ENCODE data around the gene LPP.
A peak's percentile ranks its signal among the peaks of the same experiment; 100 is the strongest.

The LPP gene

GRCh38 chr3:188272481-188273372 is 118.8 kb downstream of the LPP start:
- no peak for DNase-seq (ENCODE audit: low read depth in 2 of 2)

GRCh38 chr3:188274249-188274915 is 120.4 kb downstream of the LPP start:
- no peak for DNase-seq (ENCODE audit: low read depth in 2 of 2)

GRCh38 chr3:188276375-188276774 is 122.4 kb downstream of the LPP start:
- no peak for DNase-seq (ENCODE audit: low read depth in 2 of 2)

DNA sequence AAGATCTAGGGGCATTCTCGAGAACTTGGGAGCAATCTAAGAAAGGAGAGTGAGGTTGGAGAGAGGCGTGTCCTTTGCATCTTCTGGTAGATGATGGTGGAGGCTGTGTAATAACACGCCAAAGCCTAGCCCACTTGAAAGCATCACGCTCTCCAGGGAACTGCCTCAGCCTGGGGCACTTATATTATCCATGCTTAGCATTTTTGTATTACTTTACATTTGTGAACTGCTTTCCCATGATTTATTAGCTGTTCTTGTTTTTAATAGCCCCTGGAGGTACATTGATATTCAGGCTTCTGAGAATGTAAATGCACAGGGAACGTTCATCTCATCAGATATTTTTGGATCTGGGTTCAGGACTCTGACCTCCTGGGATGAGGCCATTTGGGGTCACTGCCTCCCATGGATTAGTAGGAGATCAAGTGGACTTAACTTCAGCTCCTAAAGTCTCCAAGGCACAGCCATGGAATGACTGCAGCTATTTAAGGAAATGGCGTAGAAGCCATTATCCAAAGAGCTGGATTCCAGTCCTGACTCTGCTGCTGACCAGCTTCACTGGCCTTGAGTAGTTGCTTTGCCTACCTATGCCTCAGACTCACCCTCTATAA is 124.9 kb downstream of the LPP start:
- DNase-seq (ENCODE audit: low read depth in 2 of 2): no peak

DNA sequence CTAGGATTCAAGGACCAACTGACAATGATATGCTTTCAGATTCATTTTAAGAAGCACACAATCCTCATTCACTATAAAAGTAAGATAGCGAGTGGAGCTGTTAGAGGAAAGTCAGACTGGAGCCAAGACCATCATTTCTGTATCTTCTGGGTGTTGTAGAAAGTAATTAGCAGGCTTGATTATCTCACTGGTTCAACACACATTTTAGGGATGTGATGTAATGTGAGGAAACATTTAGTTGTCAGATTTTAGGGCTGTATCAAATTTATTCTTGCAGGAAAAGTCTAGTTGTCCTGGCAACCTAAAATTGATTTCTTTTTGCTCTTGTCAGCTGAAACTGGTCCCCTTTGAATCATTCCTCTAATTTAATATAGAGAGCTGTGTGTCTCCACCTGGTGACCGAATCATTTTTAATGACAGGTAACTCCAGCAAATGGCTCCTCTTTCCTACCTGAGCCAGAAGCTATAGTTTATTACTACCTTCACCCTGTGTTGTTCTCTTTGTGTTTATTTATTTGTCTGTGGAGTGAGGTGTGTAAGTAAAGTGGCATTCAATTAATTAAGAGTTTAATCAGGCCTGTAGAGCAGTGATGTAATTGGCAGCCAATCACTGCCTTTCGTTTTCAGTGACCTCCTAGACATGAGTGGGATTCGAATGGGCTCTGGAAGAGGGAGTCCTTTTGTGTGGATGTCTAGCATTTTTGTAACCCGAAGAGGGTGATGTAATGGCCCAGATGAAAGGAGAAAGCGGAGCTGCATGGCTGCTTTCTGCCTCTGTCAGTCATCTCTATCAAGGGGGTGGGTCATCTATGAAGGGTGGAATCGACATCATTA is 125.8 kb downstream of the LPP start:
- no peak for DNase-seq (ENCODE audit: low read depth in 2 of 2)

DNA sequence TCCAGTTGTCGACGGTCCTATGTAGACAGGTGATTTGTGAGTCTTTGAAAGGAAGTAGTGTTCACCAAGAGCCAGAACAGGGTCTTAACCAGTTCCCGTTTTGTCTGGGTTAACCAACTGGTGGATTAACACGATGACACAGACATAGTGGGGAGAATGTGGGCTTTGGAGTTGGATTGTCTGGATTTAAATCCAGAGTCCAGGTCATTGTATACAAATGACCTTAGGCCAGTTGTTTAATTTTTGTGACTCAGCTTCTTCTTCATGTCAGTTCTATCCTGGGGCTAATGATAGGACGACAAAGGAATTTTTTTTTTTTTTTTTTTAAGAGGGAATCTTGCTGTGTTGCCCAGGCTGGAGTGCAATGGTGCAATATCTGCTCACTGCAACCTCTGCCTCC is 126.7 kb downstream of the LPP start:
- no peak for DNase-seq (ENCODE audit: low read depth in 2 of 2)

- no peak for DNase-seq (ENCODE audit: low read depth in 2 of 2)
These were observed 128.9 kb downstream of the LPP start for GRCh38 chr3:188282871-188283270.

GRCh38 chr3:188283347-188283746 is 129.4 kb downstream of the LPP start:
- no peak for DNase-seq (ENCODE audit: low read depth in 2 of 2)

GRCh38 chr3:188284455-188285212 is 130.7 kb downstream of the LPP start:
- peak; percentile 48 to 62 for DNase-seq (ENCODE audit: low read depth in 2 of 2)

DNA sequence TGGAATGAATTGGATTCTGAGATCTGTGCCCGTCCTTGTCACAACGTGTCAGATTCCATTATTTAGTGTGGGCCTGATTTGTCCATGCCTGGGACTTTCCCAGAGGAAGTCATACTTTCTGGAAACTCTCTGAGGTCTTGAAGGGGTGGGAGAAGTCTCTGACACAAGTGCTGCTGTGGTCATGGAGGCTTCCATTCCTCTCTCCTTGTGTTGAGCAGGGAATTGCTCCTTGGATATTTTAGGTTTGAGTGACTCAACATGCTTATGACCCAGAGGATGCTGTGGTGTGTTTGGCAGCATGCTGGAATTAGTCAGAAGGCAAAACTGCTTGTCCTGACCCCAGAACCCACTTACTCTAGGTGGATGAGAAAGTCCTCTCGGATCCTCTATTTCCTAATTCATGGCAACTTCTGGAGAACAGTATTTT is 132.1 kb downstream of the LPP start:
- no peak for DNase-seq (ENCODE audit: low read depth in 2 of 2)

DNA sequence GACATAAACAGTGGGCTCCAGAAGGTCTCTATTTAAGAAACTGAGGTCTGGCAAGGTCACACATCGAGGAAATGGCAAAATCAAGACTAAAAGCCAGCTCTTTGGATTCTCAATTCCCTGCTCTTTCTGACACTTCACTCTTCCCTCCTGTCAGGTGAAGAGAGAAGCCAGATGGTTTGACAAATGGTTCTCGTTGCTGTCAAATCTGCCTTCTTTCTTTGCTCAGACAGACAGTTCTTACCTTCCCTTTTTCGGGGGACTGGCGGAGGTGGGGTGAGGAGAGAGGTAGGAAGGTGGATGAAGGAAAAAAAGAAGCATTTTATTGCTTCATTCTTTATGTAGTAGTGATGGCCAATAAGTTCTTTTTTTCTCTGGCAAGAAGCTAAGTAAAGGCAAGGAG is 133.4 kb downstream of the LPP start:
- no peak for DNase-seq (ENCODE audit: low read depth in 2 of 2)

GRCh38 chr3:188287762-188288505 is 134.0 kb downstream of the LPP start:
- DNase-seq (ENCODE audit: low read depth in 2 of 2): no peak

DNA sequence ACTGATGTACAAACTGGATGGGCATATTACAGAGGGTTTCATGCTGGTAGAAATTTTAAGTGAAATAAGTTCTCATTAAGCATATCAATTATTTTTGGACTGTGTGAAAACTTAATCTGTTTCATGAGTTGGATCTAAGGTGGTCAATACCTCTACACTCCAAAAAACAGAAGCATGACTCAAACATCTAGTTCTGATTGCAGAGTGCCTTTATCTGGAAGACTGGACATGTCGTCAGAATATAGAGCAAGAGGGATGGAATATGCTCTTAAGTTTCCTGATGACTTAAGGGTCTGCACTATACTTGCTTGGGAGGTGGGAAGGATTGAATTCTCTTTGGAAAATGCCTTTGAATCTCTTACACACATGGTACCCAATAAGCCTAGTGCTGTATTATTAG is 138.3 kb downstream of the LPP start:
- no peak for DNase-seq (ENCODE audit: low read depth in 2 of 2)

- DNase-seq (ENCODE audit: low read depth in 2 of 2): no peak
These were observed 138.9 kb downstream of the LPP start for GRCh38 chr3:188292827-188293226.

DNA sequence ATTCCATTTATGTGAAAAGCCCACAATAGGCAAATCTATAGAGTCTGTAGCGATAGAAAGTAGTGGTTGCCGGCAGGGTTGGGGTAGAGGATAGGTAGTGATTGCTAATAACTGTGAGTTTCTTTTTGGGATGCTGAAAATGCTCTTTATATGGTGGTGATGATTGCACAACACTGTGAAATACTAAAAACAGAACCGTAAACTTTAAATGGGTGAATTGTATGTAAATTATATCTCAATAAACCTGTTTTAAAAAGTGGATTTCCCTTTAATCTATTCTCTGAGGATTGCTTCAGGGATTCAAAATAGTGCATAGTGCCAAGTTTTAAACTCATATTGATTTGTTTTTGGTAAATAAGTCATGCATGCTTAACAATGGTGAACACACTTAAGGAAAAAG is 140.2 kb downstream of the LPP start:
- DNase-seq (ENCODE audit: low read depth in 2 of 2): no peak

GRCh38 chr3:188294823-188295487 is 141.0 kb downstream of the LPP start:
- DNase-seq (ENCODE audit: low read depth in 2 of 2): no peak

GRCh38 chr3:188295876-188296275 is 141.9 kb downstream of the LPP start:
- DNase-seq (ENCODE audit: low read depth in 2 of 2): no peak

GRCh38 chr3:188296761-188297612 is 143.0 kb downstream of the LPP start:
- no peak for DNase-seq (ENCODE audit: low read depth in 2 of 2)

- DNase-seq (ENCODE audit: low read depth in 2 of 2): no peak
These were observed 144.6 kb downstream of the LPP start for GRCh38 chr3:188298585-188298984.
